Stimulated activated CD8-positive, alpha-beta memory T cell treated with anti-CD3 and anti-CD28 coated beads, Interleukin-12 subunit alpha, Interleukin-12 subunit beta, amount 100 ng/mL, for 4 hours (primary cell): ENCODE results near the gene L3HYPDH.
A peak's percentile ranks its signal among the peaks of the same experiment; 100 is the strongest.
"Not testable (repeated sequence)": the region's sequence is repeated elsewhere in the genome, so short reads cannot be mapped to it uniquely, and the experiment has no call there.

Experiments
- DNase-seq: peaks from one replicate; pipeline ENCODE4 v3.0.0-alpha.2; 2020; ENCODE audit warnings: low read depth

L3HYPDH gene

DNA sequence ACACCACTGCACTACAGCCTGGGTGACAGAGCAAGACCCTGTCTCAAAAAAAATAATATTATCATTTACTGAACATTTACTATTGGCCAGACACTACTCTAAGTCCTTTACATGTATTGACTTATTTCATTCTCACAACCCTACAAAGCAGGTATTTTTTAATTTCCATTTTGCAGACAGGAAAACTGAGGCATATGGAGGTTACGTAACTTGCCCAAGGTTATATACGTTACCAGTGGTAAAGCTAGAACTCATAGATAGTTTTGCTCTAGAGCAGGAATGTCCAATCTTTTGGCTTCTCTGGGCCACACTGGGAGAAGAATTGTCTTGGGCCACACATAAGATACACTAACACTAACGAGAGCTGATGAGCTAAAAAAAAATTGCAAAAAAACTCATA lies 5.7 kb downstream of the L3HYPDH start:
- no peak for DNase-seq

DNA sequence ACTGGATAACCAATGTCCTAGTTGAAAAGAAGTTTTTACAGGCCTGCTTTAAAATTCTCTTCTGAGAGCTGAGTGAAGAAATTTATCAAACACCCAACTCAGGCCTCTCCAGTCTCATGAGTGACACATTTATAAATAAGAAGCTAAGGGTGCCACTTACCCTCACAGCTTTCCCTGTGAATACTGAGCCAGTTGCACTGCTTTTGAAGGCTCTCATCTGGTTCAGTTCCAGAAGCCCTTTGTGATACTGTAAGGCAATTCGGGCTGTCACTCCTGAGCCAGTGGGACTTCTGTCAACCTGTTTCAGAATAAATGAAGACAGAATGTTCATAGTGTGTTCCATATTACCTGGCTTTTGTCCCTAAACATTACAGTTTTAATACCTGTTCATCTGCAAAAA lies 8.5 kb downstream of the L3HYPDH start:
- no peak for DNase-seq

GRCh38 chr14:59474172-59474571 lies 10.0 kb downstream of the L3HYPDH start:
- DNase-seq = no peak

DNA sequence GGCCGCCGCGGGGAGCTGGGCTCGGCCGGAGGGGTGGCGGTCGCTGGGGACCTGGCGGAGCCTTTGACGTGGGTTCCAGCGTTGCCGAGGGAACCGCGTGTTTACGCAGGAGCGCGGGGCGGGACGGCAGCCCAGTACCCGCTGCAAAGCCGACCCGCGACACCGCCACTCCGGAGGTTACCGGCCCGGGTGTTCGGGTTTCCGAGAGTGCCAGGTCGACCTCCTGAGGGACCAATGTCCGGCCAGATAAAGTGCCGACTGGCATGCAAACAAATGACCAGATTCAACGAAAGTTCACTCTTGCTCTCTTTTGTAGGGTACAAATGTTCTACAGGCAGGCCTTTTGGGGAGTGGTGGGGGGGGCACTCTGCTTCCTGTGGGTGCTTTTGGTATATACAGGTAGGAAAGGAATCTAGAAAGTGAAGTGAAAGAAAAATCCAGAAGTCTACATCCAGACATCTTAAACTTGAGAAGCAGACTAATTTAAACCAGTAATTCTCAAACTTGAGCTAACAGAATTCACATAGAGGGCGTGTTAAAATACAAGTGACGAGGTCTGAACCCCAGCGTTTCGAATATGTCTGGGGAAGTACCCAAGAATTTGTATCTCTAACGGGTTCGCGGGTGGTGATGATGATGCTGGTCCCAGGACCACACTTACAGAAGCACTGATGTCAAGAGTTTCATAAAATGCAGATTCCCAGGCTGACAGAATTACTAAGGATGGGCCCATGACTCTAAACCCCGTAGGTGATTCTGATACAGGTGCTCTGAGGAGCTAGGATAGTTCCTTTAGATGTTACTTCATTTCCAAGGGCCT lies 18.7 kb downstream of the L3HYPDH start, which contains the start of gene GPR135:
TSS of gene GPR135 (minus strand) at position 65 of the 820 bp plus-strand sequence. CDS start 154 bp downstream, outside the sequence.
- no peak for DNase-seq

- DNase-seq = peak; percentile 43
Measured at GRCh38 chr14:59464486-59465315, 19.5 kb downstream of the L3HYPDH start.

DNA sequence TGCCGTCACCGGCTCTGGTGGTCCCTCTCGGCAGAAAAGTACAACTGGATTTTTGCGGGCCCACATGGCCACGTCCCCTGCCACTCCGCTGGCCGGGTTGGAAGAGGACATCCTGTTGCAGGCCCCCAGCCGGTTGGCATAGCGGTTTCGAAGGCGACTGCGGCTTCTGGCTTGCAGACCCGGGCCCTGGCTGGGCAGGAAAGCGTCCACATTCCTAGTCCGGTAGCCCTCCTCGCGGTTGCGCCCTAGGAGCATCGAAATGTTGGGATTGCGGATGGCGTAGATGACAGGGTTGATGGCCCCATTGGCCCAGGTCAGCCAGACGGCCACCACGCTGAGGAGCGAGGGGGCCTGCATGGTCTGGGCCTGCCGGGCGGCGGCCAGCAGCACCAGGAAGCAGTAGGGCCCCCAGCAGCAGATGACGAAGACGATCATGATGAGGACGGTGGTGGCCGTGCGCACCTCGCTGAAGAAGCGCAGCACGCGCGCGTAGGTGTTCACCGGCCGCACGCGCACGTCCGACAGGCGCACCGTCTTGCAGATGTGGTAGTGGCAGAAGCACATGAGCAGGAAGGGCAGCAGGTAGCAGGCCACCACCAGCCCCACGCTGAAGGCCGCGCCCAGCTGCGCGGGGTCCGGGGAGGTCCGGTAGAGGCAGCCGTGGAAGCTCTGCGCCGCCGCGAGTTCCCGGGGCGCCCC lies 20.3 kb downstream of the L3HYPDH start:
- no peak for DNase-seq

GRCh38 chr14:59461891-59462290 lies 22.3 kb downstream of the L3HYPDH start:
- no peak for DNase-seq

GRCh38 chr14:59460378-59460777 lies 23.8 kb downstream of the L3HYPDH start:
- no peak for DNase-seq

GRCh38 chr14:59458486-59458885 lies 25.7 kb downstream of the L3HYPDH start:
- no peak for DNase-seq

DNA sequence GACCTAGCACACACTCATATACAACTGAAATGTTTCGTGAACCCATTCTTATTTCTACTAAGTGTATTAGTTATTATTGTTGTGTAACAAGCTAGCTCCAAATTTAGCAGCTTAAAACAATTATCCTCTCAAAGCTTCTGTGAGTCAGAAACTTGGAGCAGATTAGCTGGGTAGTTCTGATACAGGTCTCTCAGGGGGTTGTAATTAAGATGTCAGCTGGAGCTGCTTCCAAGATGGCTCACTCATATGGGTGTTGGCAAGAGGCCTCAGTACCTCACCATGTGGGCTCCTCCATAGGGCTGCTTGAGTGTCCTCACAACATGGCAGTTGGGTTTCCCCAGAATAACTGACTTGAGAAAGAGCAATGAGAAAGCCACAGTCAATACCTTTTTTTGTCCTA lies 28.8 kb downstream of the L3HYPDH start:
- DNase-seq = no peak

DNA sequence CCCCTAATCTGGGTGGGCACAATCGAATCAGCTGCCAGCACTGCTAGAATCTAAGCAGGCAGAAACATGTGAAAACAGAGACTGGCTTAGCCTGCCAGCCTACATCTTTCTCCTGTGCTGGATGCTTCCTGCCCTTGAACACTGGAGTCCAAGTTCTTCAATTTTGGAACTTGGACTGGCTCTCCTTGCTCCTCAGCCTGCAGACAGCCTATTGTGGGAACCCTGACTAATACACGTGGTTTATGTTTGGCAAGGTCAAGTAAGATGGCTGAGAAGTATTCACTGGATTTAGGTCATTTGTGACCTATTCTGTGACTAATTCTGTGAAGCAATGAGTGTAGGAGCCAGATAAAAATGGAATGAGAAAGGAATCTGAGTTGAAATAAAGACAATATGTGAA lies 30.1 kb downstream of the L3HYPDH start:
- DNase-seq = no peak

GRCh38 chr14:59451849-59452248 lies 32.4 kb downstream of the L3HYPDH start:
- no peak for DNase-seq

GRCh38 chr14:59450716-59451115 lies 33.5 kb downstream of the L3HYPDH start:
- DNase-seq = no peak

DNA sequence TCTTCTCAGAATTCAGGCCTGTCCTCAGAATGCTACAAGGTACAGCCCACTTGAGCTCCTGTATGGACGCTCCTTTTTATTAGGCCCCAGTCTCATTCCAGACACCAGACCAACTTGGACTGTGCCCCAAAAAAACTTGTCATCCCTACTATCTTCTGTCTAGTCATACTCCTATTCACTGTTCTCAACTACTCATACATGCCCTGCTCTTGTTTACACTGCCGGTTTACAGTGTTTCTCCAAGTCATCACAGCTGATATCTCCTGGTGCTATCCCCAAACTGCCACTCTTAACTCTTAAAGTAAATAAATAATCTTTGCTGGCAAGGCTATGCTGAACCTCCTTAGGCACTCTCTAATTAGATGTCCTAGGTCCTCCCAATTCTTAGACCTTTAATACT lies 35.5 kb downstream of the L3HYPDH start:
- DNase-seq = not testable (repeated sequence)

- DNase-seq = no peak
Measured at GRCh38 chr14:59439256-59439965, 44.8 kb downstream of the L3HYPDH start.

- no peak for DNase-seq
Measured at GRCh38 chr14:59438195-59438647, 46.0 kb downstream of the L3HYPDH start.

DNA sequence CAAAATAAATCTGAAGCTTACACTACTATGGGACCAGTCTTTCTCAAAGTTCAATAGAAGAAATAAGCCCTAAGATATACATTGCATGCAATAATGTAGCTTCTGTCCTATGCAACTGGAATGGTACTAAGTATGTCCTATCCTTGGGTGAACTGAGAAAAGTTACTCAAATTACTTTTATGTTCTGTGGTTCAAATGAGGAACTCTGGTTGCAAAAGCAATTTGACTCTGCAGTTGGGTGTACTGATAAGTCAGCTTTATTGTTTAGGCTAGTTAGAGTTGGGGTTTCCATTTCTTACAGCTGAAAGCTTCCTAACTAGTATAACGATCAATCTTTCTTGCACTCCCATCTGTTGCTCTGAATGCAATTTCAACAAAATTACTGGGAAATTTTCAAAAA lies 48.2 kb downstream of the L3HYPDH start:
- DNase-seq = no peak

- no peak for DNase-seq
Measured at GRCh38 chr14:59435101-59435500, 49.1 kb downstream of the L3HYPDH start.

DNA sequence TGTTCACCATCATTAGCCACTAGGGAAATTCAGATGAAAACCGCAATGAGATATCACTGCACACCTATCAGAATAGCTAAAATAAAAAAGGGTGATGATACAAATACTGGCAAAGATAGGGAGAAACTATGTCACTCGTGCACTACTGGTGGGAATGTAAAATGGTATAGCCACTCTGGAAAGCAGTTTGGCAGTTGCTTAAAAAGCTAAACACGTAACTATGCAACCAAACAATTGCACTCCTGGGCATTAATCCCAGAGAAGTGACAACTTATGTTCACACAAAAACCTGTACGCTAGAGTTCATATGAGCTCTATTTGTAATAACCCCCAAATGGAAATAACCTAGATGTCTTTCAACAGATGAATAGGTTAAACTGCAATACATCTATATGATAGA lies 54.4 kb downstream of the L3HYPDH start:
- no peak for DNase-seq

- DNase-seq = no peak
Measured at GRCh38 chr14:59428581-59429012, 55.6 kb downstream of the L3HYPDH start.
